SK-N-SH treated with all-trans-retinoic acid at 6 μM for 48 hours (cell line): ENCODE data around the gene MACROD1.

Experiments
- ATAC-seq: fragments of 200-7000 bp; cut with Tn5 transposase; 3 replicates; pipeline ENCODE4 v1.9.1; 2020; ENCODE audit warnings: mild to moderate bottlenecking, moderate library complexity
- ARNTL ChIP-seq: fragments of 450-650 bp; formaldehyde crosslinking; IDR thresholded peaks from 2 replicates; pipeline ENCODE4 v1.5.0; 2020; ENCODE audit warnings: low read depth, mild to moderate bottlenecking, moderate library complexity, borderline replicate concordance
- BACH2 ChIP-seq: fragments of 250-450 bp; sonication (Bioruptor Pico); IDR thresholded peaks from 2 replicates; pipeline ENCODE4 v1.9.0; 2021; ENCODE audit warnings: mild to moderate bottlenecking, borderline replicate concordance
- CREB5 ChIP-seq: fragments of 250-450 bp; sonication (Bioruptor Pico); IDR thresholded peaks from 2 replicates; pipeline ENCODE4 v1.5.1; 2020; ENCODE audit warnings: low read depth, mild to moderate bottlenecking, moderate library complexity
- CSDC2 ChIP-seq: fragments of 250-450 bp; sonication (Bioruptor Pico); IDR thresholded peaks from 2 replicates; pipeline ENCODE4 v1.5.0; 2020; ENCODE audit warnings: mild to moderate bottlenecking, moderate library complexity
- CSRNP3 ChIP-seq: fragments of 250-450 bp; sonication (Bioruptor Pico); IDR thresholded peaks from 2 replicates; pipeline ENCODE4 v1.5.1; 2021; ENCODE audit warnings: mild to moderate bottlenecking, moderate library complexity
- ESRRG ChIP-seq: fragments of 250-450 bp; sonication (Bioruptor Pico); IDR thresholded peaks from 2 replicates; pipeline ENCODE4 v1.6.1; 2021; ENCODE audit warnings: mild to moderate bottlenecking
- GLIS3 ChIP-seq: fragments of 250-450 bp; sonication (Bioruptor Pico); IDR thresholded peaks from 2 replicates; pipeline ENCODE4 v1.5.0; 2020; ENCODE audit warnings: mild to moderate bottlenecking, moderate library complexity
- OSR1 ChIP-seq: fragments of 250-450 bp; sonication (Bioruptor Pico); IDR thresholded peaks from 2 replicates; pipeline ENCODE4 v1.8.0; 2022; ENCODE audit warnings: moderate library complexity, mild to moderate bottlenecking, inconsistent platforms
- PATZ1 ChIP-seq: fragments of 250-450 bp; sonication (Bioruptor Pico); IDR thresholded peaks from 2 replicates; pipeline ENCODE4 v1.8.0; 2020; ENCODE audit warnings: mild to moderate bottlenecking, moderate library complexity, borderline replicate concordance
- POU6F1 ChIP-seq: fragments of 250-450 bp; sonication (Bioruptor Pico); IDR thresholded peaks from 2 replicates; pipeline ENCODE4 v1.8.0; 2021; ENCODE audit warnings: low read depth, mild to moderate bottlenecking, moderate library complexity, borderline replicate concordance
- PPARA ChIP-seq: fragments of 250-450 bp; sonication (Bioruptor Pico); IDR thresholded peaks from 2 replicates; pipeline ENCODE4 v1.5.0; 2020; ENCODE audit warnings: mild to moderate bottlenecking, borderline replicate concordance
- RARB ChIP-seq: fragments of 250-450 bp; sonication (Bioruptor Pico); IDR thresholded peaks from 2 replicates; pipeline ENCODE4 v1.8.0; 2021; ENCODE audit warnings: mild to moderate bottlenecking, moderate library complexity
- SNAI2 ChIP-seq: fragments of 250-450 bp; sonication (Bioruptor Pico); IDR thresholded peaks from 2 replicates; pipeline ENCODE4 v1.5.0; 2020; ENCODE audit warnings: mild to moderate bottlenecking, moderate library complexity
- TCF4 ChIP-seq: fragments of 250-450 bp; sonication (Bioruptor Pico); IDR thresholded peaks from 2 replicates; pipeline ENCODE4 v1.8.0; 2021; ENCODE audit warnings: mild to moderate bottlenecking, moderate library complexity, borderline replicate concordance
- TOX ChIP-seq: fragments of 250-450 bp; sonication (Bioruptor Pico); IDR thresholded peaks from 2 replicates; pipeline ENCODE4 v1.8.0; 2021; ENCODE audit warnings: mild to moderate bottlenecking, moderate library complexity, borderline replicate concordance
- TSHZ2 ChIP-seq: fragments of 250-450 bp; sonication (Bioruptor Pico); IDR thresholded peaks from 2 replicates; pipeline ENCODE4 v1.5.0; 2020; ENCODE audit warnings: mild to moderate bottlenecking, moderate library complexity
- ZC3H10 ChIP-seq: fragments of 250-450 bp; sonication (Bioruptor Pico); IDR thresholded peaks from 2 replicates; pipeline ENCODE4 v1.5.1; 2021; ENCODE audit warnings: mild to moderate bottlenecking, moderate library complexity
- ZFP3 ChIP-seq: fragments of 250-450 bp; sonication (Bioruptor Pico); IDR thresholded peaks from 2 replicates; pipeline ENCODE4 v1.5.0; 2020; ENCODE audit warnings: mild to moderate bottlenecking, moderate library complexity
- ZFP30 ChIP-seq: fragments of 450-650 bp; formaldehyde crosslinking; IDR thresholded peaks from 2 replicates; pipeline ENCODE4 v1.5.0; 2022; ENCODE audit warnings: mild to moderate bottlenecking, moderate library complexity
- ZNF70 ChIP-seq: fragments of 450-650 bp; formaldehyde crosslinking; IDR thresholded peaks from 2 replicates; pipeline ENCODE4 v1.5.0; 2020; ENCODE audit warnings: mild to moderate bottlenecking, moderate library complexity

MACROD1 gene

GRCh38 chr11:64015510-64015909 lies 150.4 kb downstream of the MACROD1 start:
- TF ChIP-seq PATZ1 (CRISPR knock-in tag) (no peak), ZFP3 (no peak), ZC3H10 (no peak), ZNF70 (no peak), TCF4 (no peak), ARNTL (CRISPR knock-in tag) (no peak), RARB (no peak), GLIS3 (CRISPR knock-in tag) (no peak), ESRRG (no peak), POU6F1 (CRISPR knock-in tag) (no peak), BACH2 (CRISPR knock-in tag) (no peak), CSRNP3 (CRISPR knock-in tag) (no peak), TOX (CRISPR knock-in tag) (no peak), OSR1 (CRISPR knock-in tag) (no peak), PPARA (CRISPR knock-in tag) (no peak), ZFP30 (CRISPR knock-in tag) (no peak), CSDC2 (CRISPR knock-in tag) (no peak), SNAI2 (CRISPR knock-in tag) (no peak)
- TF ChIP-seq, all 23 proteins: peak for 0
- ATAC-seq = peak; percentile 14; the same call in 2 of the 3 replicates

- TF ChIP-seq TSHZ2 (CRISPR knock-in tag) (no peak), RARB (no peak), ZC3H10 (no peak)
- ATAC-seq = no peak
Measured at GRCh38 chr11:64014356-64014755, 151.6 kb downstream of the MACROD1 start.

- ATAC-seq = no peak
- TF ChIP-seq ZFP3 (no peak), CSRNP3 (CRISPR knock-in tag) (no peak), CREB5 (CRISPR knock-in tag) (no peak), SNAI2 (CRISPR knock-in tag) (no peak), BACH2 (CRISPR knock-in tag) (no peak), ESRRG (no peak)
Measured at GRCh38 chr11:64013141-64013896, 152.6 kb downstream of the MACROD1 start.
